SK-N-SH (cell line): ENCODE results near the gene ELOVL1. TPM values are rescaled to one million over a fixed set of nuclear protein-coding genes. Genes with fewer than 3 reads are reported as not detected.

Experiments
- CTCF ChIA-PET: fragments of 300-600, 350-600 bp; formaldehyde crosslinking; extraction: SDS; loops from one replicate; lab custom pipeline; 2021; lab: Yijun Ruan, JAX
- POLR2A ChIA-PET: fragments of 350-600 bp; sonication (Branson Sonifier 250); formaldehyde crosslinking; extraction: SDS; loops from one replicate; lab custom pipeline; 2020; ENCODE audit warnings: antibody characterized with exemption, inconsistent platforms; lab: Yijun Ruan, JAX
- DNase-seq: peaks from one replicate; pipeline ENCODE4 v3.0.0; 2012
- H2AFZ ChIP-seq: fragments of 200-600 bp; sonication (generic); 2 replicates; pipeline ENCODE4 v1.8.1; 2016; ENCODE audit warnings: antibody characterized with exemption, mild to moderate bottlenecking, low read depth
- H3F3A ChIP-seq: fragments of 200-600 bp; sonication (generic); replicated peaks from 2 replicates; pipeline ENCODE3; 2016; ENCODE audit warnings: antibody characterized with exemption, mild to moderate bottlenecking; ENCODE audit not compliant: insufficient read depth
- H3K27ac ChIP-seq, 2 experiments: fragments of 200-500 bp in 1 of 2; fragments of 200-600 bp in 1 of 2; sonication (Bioruptor generic) in 1 of 2; sonication (generic), shearing (Covaris generic) in 1 of 2; 2 replicates each; pipeline versions ENCODE4 v1.5.1 to v1.6.1; 2014 to 2016; ENCODE audit warnings: low read depth in 2 of 2, inconsistent platforms in 1 of 2, low read length in 1 of 2, mild to moderate bottlenecking in 1 of 2, mixed read lengths in 1 of 2
- H3K27me3 ChIP-seq: fragments of 200-600 bp; sonication (generic), shearing (Covaris generic); 2 replicates; pipeline ENCODE4 v1.6.1; 2016; ENCODE audit warnings: mixed run types; ENCODE audit not compliant: insufficient read depth
- H3K36me3 ChIP-seq, 2 experiments: fragments of 200-500 bp in 1 of 2; fragments of 200-600 bp in 1 of 2; sonication (Bioruptor generic) in 1 of 2; sonication (generic) in 1 of 2; replicated peaks in 1 of 2; 2 replicates each; pipeline versions ENCODE3 to v1.5.1; 2014 to 2016; ENCODE audit warnings: low read length in 1 of 2, mild to moderate bottlenecking in 1 of 2; ENCODE audit not compliant: insufficient read depth in 2 of 2, control insufficient read depth in 1 of 2
- H3K4me1 ChIP-seq, 2 experiments: fragments of 200-500 bp in 1 of 2; fragments of 200-600 bp in 1 of 2; sonication (Bioruptor generic) in 1 of 2; sonication (generic), shearing (Covaris generic) in 1 of 2; 2 replicates each; pipeline versions ENCODE4 v1.5.1 to v1.6.1; 2014 to 2016; ENCODE audit warnings: low read depth in 1 of 2, low read length in 1 of 2, mixed run types in 1 of 2; ENCODE audit not compliant: insufficient read depth in 2 of 2, control insufficient read depth in 1 of 2
- H3K4me2 ChIP-seq: fragments of 200-600 bp; sonication (generic), shearing (Covaris generic); 2 replicates; pipeline ENCODE4 v1.6.1; 2017; ENCODE audit warnings: mixed run types
- H3K4me3 ChIP-seq, 2 experiments: fragments of 200-500 bp in 1 of 2; fragments of 200-600 bp in 1 of 2; sonication (Bioruptor generic) in 1 of 2; sonication (generic), shearing (Covaris generic) in 1 of 2; 2 replicates each; pipeline versions ENCODE4 v1.5.1 to v1.8.1; 2014 to 2016; ENCODE audit warnings: low read depth in 2 of 2, inconsistent platforms in 1 of 2, low read length in 1 of 2, mild to moderate bottlenecking in 1 of 2, mixed read lengths in 1 of 2, moderate library complexity in 1 of 2
- H3K79me2 ChIP-seq: fragments of 200-600 bp; sonication (generic); 2 replicates; pipeline ENCODE4 v1.8.1; 2017; ENCODE audit warnings: mild to moderate bottlenecking; ENCODE audit not compliant: insufficient read depth
- H3K9ac ChIP-seq: fragments of 200-600 bp; sonication (generic); 2 replicates; pipeline ENCODE4 v1.6.1; 2017; ENCODE audit warnings: mixed run types
- H3K9me2 ChIP-seq: fragments of 200-600 bp; sonication (generic); 2 replicates; pipeline ENCODE4 v1.6.1; 2017; ENCODE audit warnings: mixed run types
- H3K9me3 ChIP-seq: fragments of 200-600 bp; sonication (generic); 2 replicates; pipeline ENCODE4 v1.6.1; 2017; ENCODE audit warnings: mixed run types, mild to moderate bottlenecking, moderate library complexity
- H4K20me1 ChIP-seq: fragments of 200-600 bp; sonication (generic); 2 replicates; pipeline ENCODE4 v1.6.1; 2017; ENCODE audit warnings: mild to moderate bottlenecking, mixed run types; ENCODE audit not compliant: insufficient read depth
- CTCF ChIP-seq: fragments of 200-600 bp; sonication (generic); IDR thresholded peaks from 2 replicates; pipeline ENCODE4 v1.6.1; 2017; ENCODE audit warnings: antibody characterized with exemption, mild to moderate bottlenecking, moderate library complexity
- ELF1 ChIP-seq: IDR thresholded peaks from 2 replicates; pipeline ENCODE4 v1.4.0; 2012
- EP300 ChIP-seq, 2 experiments: IDR thresholded peaks; 2 replicates each; pipeline versions ENCODE4 v1.4.0 to v1.6.1; 2012; ENCODE audit warnings: borderline replicate concordance in 1 of 2, low read depth in 1 of 2, low read length in 1 of 2
- FOSL2 ChIP-seq: IDR thresholded peaks from 2 replicates; pipeline ENCODE4 v1.4.0; 2012; ENCODE audit warnings: low read depth, mild to moderate bottlenecking, moderate library complexity, borderline replicate concordance
- FOXM1 ChIP-seq: IDR thresholded peaks from 2 replicates; pipeline ENCODE4 v1.4.0; 2012; ENCODE audit warnings: low read depth, mild to moderate bottlenecking
- GATA2 ChIP-seq: sonication (generic); formaldehyde crosslinking; IDR thresholded peaks from 2 replicates; pipeline ENCODE4 v1.5.0; 2020; ENCODE audit warnings: mild to moderate bottlenecking, missing genetic modification reagents
- JUND ChIP-seq: IDR thresholded peaks from 2 replicates; pipeline ENCODE4 v1.4.0; 2012
- MXI1 ChIP-seq: IDR thresholded peaks from 2 replicates; pipeline ENCODE4 v1.6.1; 2012; ENCODE audit warnings: mild to moderate bottlenecking, low read depth, low read length, improper control_type of control experiment
- NFIC ChIP-seq: IDR thresholded peaks from 2 replicates; pipeline ENCODE4 v1.4.0; 2012; ENCODE audit warnings: borderline replicate concordance
- SIN3A ChIP-seq: IDR thresholded peaks from 2 replicates; pipeline ENCODE4 v1.6.1; 2012; ENCODE audit warnings: low read depth, mild to moderate bottlenecking, low read length, moderate library complexity, borderline replicate concordance
- TAF1 ChIP-seq: IDR thresholded peaks from 2 replicates; pipeline ENCODE4 v1.6.1; 2012; ENCODE audit warnings: low read depth, mild to moderate bottlenecking, low read length, moderate library complexity, borderline replicate concordance
- TCF12 ChIP-seq: IDR thresholded peaks from 2 replicates; pipeline ENCODE4 v1.4.0; 2012
- YY1 ChIP-seq: IDR thresholded peaks from 2 replicates; pipeline ENCODE4 v1.4.0; 2012; ENCODE audit warnings: low read depth, mild to moderate bottlenecking
- ZBTB33 ChIP-seq: IDR thresholded peaks from 2 replicates; pipeline ENCODE4 v1.4.0; 2012; ENCODE audit warnings: low read depth, borderline replicate concordance
- WGBS: methylation state at CpG from one replicate; pipeline ENCODE4 v1.1.6; 2017; ENCODE audit warnings: low lambda C conversion rate; 5-methylcytosine and 5-hydroxymethylcytosine counted together
- polyA plus RNA-seq, 3 experiments: library from polyadenylated mRNA; depleted of rRNA; stranded (reverse); fragments of >200 nt; gene quantifications; 2 replicates each; pipeline ENCODE4 v1.2.3, GENCODE V29; 2012
- TF ChIP-seq, protein P1 (sequence below): IDR thresholded peaks from 2 replicates; pipeline ENCODE4 v1.4.0; 2012; ENCODE audit warnings: low read depth

Gene ELOVL1
- polyA plus RNA-seq, 1 of the 3 experiments (the other 2 are of a cell fraction) = 127 TPM

- no peaks in the 10 kb centered on the region for H3K27me3 ChIP-seq
- H4K20me1 ChIP-seq = no peaks in the 10 kb centered on the region
- H3K9me2 ChIP-seq = no peaks in the 10 kb centered on the region
- no peak overlapping the region for H3K4me2 ChIP-seq
- no peaks in the 10 kb centered on the region for H3K9me3 ChIP-seq
- POLR2A ChIA-PET = no interaction called here
- CTCF ChIA-PET = no interaction called here
- TF ChIP-seq FOSL2 (no peak), TCF12 (no peak), JUND (no peak), NFIC (no peak)
- TF ChIP-seq, all 33 proteins: peak for 0
- no peak for DNase-seq
- H3K4me3 ChIP-seq = no peak overlapping the region
- H3K9ac ChIP-seq = no peak overlapping the region
- H3K27ac ChIP-seq = no peak overlapping the region
- no peaks in the 10 kb centered on the region for H3K36me3 ChIP-seq
- WGBS = 92% methylated on average over 1 of the region's 1 CpG
- H3K4me1 ChIP-seq = peaks cover 0 to 5% of the 10 kb centered on the region in 2 experiments; a peak in 2 of 4 replicates
- H3F3A ChIP-seq = no peaks in the 10 kb centered on the region
- no peaks in the 10 kb centered on the region for H3K79me2 ChIP-seq
- no peak overlapping the region for H2AFZ ChIP-seq
Measured at GRCh38 chr1:43327549-43328292, 40.1 kb downstream of the ELOVL1 start.

DNA sequence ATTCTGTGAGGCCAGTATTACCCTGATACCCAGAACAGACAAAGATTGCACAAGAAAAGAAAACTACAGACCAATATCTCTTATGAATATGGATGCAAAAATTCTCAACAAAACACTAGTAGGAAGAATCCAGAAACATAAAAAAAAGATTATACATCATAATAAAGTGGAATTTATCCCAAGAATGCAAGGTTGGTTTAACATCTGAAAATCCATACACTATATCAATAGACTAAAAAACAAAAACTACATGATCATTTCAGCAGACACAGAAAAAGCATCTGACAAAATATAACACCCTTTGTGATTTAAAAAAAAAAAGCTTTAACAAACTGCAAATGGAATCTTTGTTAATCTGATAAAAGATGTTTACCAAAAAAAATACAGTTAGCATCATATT lies 42.4 kb downstream of the ELOVL1 start:
- CTCF ChIA-PET = no interaction called here
- Histone ChIP-seq H3K9ac (no peak overlapping the region), H3K9me3 (no peaks in the 10 kb centered on the region), H3K4me2 (no peak overlapping the region), H3K27me3 (no peaks in the 10 kb centered on the region), H3K36me3 (no peaks in the 10 kb centered on the region), H4K20me1 (no peaks in the 10 kb centered on the region), H3K4me3 (no peak overlapping the region), H3K79me2 (no peaks in the 10 kb centered on the region), H3F3A (no peaks in the 10 kb centered on the region), H3K27ac (no peak overlapping the region), H2AFZ (no peak overlapping the region), H3K9me2 (no peaks in the 10 kb centered on the region), H3K4me1 (peaks cover 0 to 3% of the 10 kb centered on the region in 2 experiments; a peak in 2 of 4 replicates)
- DNase-seq = no peak
- POLR2A ChIA-PET = no interaction called here
- TF ChIP-seq MXI1 = no peak
- TF ChIP-seq FOXM1 = no peak
- TF ChIP-seq CTCF = no peak

- no peak overlapping the region for H3K4me3 ChIP-seq
- H3K9ac ChIP-seq = no peak overlapping the region
- no peak overlapping the region for H2AFZ ChIP-seq
- TF ChIP-seq, protein P1, sequence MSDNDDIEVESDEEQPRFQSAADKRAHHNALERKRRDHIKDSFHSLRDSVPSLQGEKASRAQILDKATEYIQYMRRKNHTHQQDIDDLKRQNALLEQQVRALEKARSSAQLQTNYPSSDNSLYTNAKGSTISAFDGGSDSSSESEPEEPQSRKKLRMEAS = no peak
- TF ChIP-seq ZBTB33 (no peak), SIN3A (no peak), ELF1 (no peak), MXI1 (no peak), EP300 (IDR thresholded peaks at IDR 0.05; ENCODE audit: borderline replicate concordance in 1 of 2, low read depth in 1 of 2, low read length in 1 of 2) (no peak), YY1 (no peak), GATA2 (CRISPR knock-in tag) (no peak), TAF1 (no peak)
- no peaks in the 10 kb centered on the region for H3K36me3 ChIP-seq
- POLR2A ChIA-PET = interaction anchor here (0.9 kb wide), 1 partner anchor 311 kb away, joined by 3 read pairs; no protein-coding TSS in a partner anchor
- no peaks in the 10 kb centered on the region for H3F3A ChIP-seq
- DNase-seq = no peak
- no peaks in the 10 kb centered on the region for H3K79me2 ChIP-seq
- no peak overlapping the region for H3K4me2 ChIP-seq
- no peaks in the 10 kb centered on the region for H3K9me2 ChIP-seq
- no peaks in the 10 kb centered on the region; a peak in 1 of 4 replicates for H3K4me1 ChIP-seq
- H3K27me3 ChIP-seq = no peaks in the 10 kb centered on the region
- CTCF ChIA-PET = no interaction called here
- H3K9me3 ChIP-seq = no peaks in the 10 kb centered on the region
- WGBS = 75% methylated on average over 1 of the region's 1 CpG
- no peaks in the 10 kb centered on the region for H4K20me1 ChIP-seq
- no peak overlapping the region for H3K27ac ChIP-seq
Measured at GRCh38 chr1:43324810-43325209, 43.0 kb downstream of the ELOVL1 start.
